RWPE2 (cell line): Measurements from ENCODE around the gene GNA15.
A peak's percentile ranks its signal among the peaks of the same experiment; 100 is the strongest.

Experiments
- ATAC-seq: fragments of 200-7000 bp; cut with Tn5 transposase; 3 replicates; pipeline ENCODE4 v1.9.1; 2021; ENCODE audit warnings: low read depth
- DNase-seq: peaks from one replicate; pipeline ENCODE4 v3.0.0-alpha.2; 2020; ENCODE audit warnings: low spot score
- H3K27ac ChIP-seq: fragments of 450-650 bp; 2 replicates; pipeline ENCODE4 v1.5.1; 2017; ENCODE audit warnings: mild to moderate bottlenecking; ENCODE audit not compliant: poor library complexity, severe bottlenecking
- H3K27me3 ChIP-seq: fragments of 250-450 bp; sonication (Bioruptor Pico); 2 replicates; pipeline ENCODE4 v1.5.1; 2021; ENCODE audit warnings: mild to moderate bottlenecking, moderate library complexity; ENCODE audit not compliant: insufficient read depth, poor library complexity, severe bottlenecking
- H3K36me3 ChIP-seq: fragments of 250-450 bp; sonication (Bioruptor Pico); 2 replicates; pipeline ENCODE4 v1.5.1; 2020; ENCODE audit warnings: low read depth, mild to moderate bottlenecking, moderate library complexity
- H3K4me1 ChIP-seq: fragments of 250-450 bp; sonication (Bioruptor Pico); 2 replicates; pipeline ENCODE4 v1.5.1; 2021; ENCODE audit warnings: mild to moderate bottlenecking, moderate library complexity; ENCODE audit not compliant: insufficient read depth, poor library complexity, severe bottlenecking
- H3K4me3 ChIP-seq: fragments of 250-450 bp; sonication (Bioruptor Pico); 2 replicates; pipeline ENCODE4 v1.5.1; 2021; ENCODE audit warnings: mild to moderate bottlenecking, moderate library complexity; ENCODE audit not compliant: severe bottlenecking
- H3K9me3 ChIP-seq: fragments of 250-450 bp; sonication (Bioruptor Pico); 2 replicates; pipeline ENCODE4 v1.5.1; 2021; ENCODE audit warnings: mild to moderate bottlenecking, moderate library complexity; ENCODE audit not compliant: severe bottlenecking
- CTCF ChIP-seq: fragments of 450-650 bp; IDR thresholded peaks from one replicate; pipeline ENCODE4 v1.5.1; 2017; ENCODE audit warnings: mild to moderate bottlenecking, moderate library complexity; ENCODE audit not compliant: poor library complexity, severe bottlenecking

The GNA15 gene

DNA sequence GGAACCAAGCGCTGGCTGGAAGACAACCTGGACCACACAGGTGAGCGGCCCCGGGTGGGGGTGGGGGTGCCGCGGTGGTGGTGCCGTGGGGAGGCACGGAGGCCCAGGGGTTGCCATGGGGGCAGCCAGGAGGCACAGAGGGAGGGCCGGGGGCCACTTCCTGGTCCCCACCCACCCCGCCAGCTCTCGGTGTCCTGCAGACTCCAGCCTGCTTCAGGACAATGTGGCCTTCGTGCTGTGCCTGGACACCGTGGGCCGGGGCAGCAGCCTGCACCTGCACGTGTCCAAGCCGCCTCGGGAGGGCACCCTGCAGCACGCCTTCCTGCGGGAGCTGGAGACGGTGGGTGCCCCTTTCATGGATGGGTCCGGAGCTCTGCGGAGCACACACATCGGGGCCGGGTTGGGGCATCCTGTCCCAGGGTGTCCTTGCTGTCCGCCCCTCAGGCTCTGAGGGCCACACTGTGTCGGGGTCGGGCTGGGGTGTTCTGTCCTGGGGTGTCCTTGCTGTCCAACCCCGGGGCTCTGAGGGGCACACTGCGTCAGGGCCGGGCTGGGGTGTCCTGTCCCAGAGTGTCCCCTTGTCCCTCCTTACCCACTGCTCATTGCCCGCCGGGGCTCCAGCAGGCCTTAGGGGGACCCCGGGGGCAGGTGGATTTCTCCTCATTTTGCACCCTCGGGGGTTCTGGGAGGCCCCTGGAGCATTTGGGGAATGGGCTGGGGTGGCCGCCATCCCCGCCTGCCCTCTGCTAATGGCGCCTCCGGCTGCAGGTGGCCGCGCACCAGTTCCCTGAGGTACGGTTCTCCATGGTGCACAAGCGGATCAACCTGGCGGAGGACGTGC lies 68.2 kb downstream of the GNA15 start:
- Histone ChIP-seq H3K4me3 (no peak overlapping the region), H3K4me1 (no peaks in the 10 kb centered on the region), H3K36me3 (peaks cover 23% of the 10 kb centered on the region), H3K27me3 (no peaks in the 10 kb centered on the region), H3K27ac (no peak overlapping the region), H3K9me3 (no peaks in the 10 kb centered on the region)
- ATAC-seq (no peak), DNase-seq (no peak)
- no peak for TF ChIP-seq CTCF

DNA sequence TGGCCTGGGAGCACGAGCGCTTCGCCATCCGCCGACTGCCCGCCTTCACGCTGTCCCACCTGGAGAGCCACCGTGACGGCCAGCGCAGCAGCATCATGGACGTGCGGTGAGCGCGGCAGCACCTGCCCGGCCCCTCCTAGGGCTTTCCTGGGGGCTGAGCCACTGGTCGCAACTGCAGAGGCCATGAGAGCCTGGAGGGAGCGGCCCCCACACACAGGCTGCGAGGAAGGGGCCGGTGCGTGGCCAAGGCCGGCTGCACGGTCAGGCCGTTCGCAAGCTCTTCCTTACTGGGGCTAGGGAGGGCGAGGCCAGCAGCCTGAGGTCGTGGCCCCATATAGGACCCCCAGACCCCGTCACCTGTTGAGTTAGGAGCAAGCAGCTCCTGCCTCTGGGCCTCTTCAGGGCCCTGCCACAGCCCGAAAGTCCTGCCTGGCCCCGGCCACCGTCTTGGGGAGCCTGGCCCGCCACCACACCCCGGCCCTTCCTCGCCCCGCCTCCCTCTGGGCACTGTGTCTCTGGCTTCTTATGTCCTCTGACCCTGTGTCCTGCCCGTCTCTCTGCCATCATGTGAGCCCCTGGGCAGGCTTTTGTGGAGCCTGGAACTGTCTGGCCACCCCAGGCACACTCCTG lies 68.9 kb downstream of the GNA15 start:
- H3K4me1 ChIP-seq, result no peaks in the 10 kb centered on the region
- ATAC-seq (no peak), DNase-seq (no peak)
- no peak overlapping the region for H3K27ac ChIP-seq
- TF ChIP-seq CTCF, result no peak
- H3K27me3 ChIP-seq, result no peaks in the 10 kb centered on the region
- H3K36me3 ChIP-seq, result peaks cover 23% of the 10 kb centered on the region
- H3K4me3 ChIP-seq, result no peak overlapping the region
- no peaks in the 10 kb centered on the region for H3K9me3 ChIP-seq

DNA sequence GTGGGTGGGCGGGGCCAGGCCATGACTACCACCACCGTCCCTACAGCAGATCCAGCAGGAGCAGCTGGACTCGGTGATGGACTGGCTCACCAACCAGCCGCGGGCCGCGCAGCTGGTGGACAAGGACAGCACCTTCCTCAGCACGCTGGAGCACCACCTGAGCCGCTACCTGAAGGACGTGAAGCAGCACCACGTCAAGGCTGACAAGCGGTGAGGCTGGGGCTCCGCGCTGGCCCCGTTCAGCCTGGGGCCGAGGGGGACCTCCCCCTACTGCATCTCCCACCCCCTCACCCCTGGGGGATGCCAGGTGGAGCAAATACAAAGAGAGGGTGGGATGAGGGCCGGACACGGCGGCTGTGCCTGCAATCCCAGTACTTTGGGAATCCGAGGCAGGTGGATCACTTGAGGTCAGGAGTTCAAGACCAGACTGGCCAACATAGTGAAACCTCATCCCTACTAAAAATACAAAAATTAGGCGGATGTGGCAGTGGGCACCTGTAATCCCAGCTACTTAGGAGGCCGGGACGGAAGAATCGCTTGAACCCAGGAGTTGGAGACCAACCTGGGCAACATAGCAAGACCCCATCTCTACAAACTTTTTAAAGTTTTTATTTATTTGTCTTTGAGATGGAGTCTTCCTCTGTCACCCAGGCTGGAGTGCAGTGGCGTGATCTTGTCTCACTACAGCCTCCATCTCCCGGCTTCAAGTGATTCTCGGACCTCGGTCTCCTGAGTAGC lies 70.6 kb downstream of the GNA15 start:
- H3K4me3 ChIP-seq, result no peak overlapping the region
- ATAC-seq, result no peak
- H3K4me1 ChIP-seq, result no peaks in the 10 kb centered on the region
- H3K27ac ChIP-seq, result no peak overlapping the region
- H3K9me3 ChIP-seq, result no peaks in the 10 kb centered on the region
- no peak for TF ChIP-seq CTCF
- H3K27me3 ChIP-seq, result no peaks in the 10 kb centered on the region
- no peak for DNase-seq
- peaks cover 23% of the 10 kb centered on the region for H3K36me3 ChIP-seq

GRCh38 chr19:3207461-3208242 lies 71.8 kb downstream of the GNA15 start:
- ATAC-seq, result peak; percentile 9; the same call in 1 of the 3 replicates
- H3K36me3 ChIP-seq, result peaks cover 23% of the 10 kb centered on the region
- H3K27me3 ChIP-seq, result no peaks in the 10 kb centered on the region
- no peaks in the 10 kb centered on the region for H3K4me1 ChIP-seq
- no peak overlapping the region for H3K4me3 ChIP-seq
- H3K9me3 ChIP-seq, result no peaks in the 10 kb centered on the region
- DNase-seq, result peak; percentile 43
- H3K27ac ChIP-seq, result no peak overlapping the region
- TF ChIP-seq CTCF, result no peak
